HG03097 (cell line): ENCODE results near the gene HIRA.

Experiments used
- ATAC-seq: cut with Tn5 transposase; IDR thresholded peaks from one replicate; pipeline ENCODE4 v1.9.1; 2021; ENCODE audit not compliant: unreplicated experiment, low FRiP score

HIRA gene

DNA sequence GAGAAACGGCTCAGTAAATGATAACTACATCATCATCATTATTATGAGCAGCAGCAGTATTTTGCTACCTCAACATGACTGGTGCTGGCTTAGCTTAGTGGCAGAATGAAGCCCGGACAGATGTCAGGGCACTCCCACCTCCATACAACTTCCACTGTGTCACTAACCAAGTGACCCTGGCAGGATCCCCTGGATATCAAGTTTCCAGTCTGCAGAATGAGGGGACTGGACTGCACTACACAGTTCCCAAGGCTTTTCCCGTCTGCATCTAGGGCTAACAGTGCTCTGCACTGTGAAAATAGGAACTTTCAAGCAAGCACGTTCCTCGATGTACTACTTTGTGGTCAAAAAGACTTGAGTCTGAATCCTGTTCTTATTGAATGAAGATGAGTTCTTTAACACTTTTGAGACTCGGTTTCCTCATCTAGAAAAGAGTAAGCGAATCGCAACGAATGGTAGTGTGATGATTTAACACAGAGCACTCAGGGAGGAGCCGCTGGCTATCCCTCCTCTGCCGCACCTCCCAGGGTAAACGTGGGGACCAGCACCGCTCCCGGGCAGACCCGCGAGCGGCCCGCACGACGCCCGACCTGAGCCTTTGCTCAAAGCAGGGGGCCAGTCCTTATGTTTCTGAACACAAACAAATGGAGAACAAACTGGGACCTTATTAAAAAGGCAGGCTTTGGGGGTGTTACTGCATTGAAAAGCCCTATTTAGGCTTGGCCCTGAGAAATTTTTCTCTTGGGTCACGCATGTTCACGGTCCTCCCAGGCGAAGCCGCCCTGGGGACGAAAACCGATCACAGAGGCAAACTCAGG lies 140.9 kb downstream of the HIRA start:
- ATAC-seq: no peak

DNA sequence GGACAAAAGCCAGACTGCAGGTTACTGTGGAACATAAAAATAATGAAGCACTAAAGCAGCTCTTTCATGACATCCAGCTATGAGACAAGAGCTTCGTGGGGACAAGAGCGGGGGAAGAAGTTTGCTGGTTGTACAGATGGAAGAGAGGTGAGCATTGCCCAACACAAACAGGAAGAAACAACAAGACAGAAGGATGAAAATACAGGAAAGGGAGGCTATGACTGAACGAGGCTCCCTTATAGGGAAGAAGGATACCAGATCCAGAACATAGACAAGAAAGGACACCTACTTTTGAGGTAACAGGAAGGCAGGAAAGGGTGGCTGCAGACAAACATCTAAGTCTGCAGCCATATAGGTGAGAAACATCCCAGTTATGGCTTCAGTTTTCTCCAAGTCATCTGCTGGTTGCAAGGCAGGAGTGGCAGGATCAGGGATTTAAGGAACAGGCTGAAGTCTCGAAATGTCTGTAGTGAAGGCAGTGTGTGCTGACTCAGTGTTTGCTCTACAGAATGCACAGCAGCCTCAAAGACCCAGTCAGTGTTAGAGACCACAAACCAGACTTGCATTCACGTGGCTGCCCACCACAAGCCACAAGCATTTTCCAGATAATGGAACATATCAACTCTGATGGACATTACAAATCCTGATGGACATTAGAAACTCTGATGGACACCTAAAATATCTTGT lies 141.9 kb downstream of the HIRA start:
- ATAC-seq: no peak

DNA sequence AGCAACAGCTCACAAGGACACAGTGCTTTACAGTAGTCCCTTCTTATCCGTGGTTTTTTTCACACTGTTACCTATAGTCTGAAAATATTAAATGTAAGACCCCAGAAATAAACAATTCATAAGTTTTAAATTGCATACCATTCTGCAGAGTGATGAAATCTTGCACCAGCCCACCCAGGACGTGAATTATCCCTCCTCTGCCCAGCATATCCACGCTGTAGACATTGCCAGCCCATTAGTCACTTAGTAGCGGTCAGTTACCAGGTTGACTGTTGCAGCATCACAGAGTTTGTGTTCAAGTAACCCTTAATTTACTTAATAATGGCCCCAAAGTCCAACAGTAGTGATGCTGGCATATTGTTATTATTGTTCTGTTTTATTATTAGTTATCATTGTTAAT lies 143.6 kb downstream of the HIRA start:
- ATAC-seq: no peak

DNA sequence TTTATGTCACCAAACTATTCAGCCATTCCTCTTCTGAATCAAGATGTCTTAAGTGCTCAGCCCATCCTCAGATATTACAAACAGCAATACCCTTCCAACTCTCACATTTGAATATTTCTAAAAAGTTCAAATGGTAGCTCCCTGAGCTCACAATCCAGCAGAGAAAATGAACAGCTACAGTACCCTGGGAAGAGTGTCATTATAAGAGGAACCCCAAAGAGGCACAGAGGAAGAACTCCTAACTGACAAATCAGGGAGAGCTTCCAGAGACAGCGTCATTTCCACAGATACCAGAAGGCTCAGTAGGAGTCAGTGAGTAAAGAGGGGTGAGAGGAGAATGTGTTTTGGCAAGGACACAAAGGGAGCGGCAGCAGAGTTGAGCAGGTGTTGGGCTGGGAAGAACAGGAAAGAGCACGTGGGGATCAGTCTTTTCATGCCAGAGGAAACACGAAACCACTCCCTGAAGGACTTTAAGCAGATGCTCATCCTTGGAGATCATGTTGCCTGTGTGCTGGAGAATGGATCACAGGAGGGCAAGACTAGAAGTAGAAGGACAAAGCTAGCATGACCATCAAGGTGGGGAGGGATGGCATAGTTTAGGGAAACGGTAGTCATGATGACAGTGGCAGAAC lies 144.3 kb downstream of the HIRA start:
- ATAC-seq: no peak

DNA sequence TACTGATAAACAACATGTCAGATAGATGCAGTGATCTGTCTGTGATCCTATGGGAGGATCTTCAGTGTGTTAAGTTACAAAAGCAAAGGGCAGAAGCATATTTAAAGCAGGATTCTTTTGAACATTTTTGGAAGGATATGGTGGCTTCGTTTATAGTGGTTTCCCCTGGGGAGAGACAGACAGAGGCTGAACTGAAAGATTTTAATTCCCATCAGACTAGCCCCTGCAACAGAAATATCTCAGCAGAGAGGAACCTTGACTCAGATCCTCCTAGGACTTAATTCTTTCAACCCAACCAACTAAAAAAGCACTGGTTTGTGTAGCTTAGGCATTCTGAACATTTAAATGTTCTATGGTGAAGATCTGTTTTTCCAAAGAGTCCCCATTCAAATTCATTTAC lies 145.7 kb downstream of the HIRA start:
- no peak for ATAC-seq
